ENCODE results near the gene VAPA. TPM values are rescaled to one million over a fixed set of nuclear protein-coding genes. Genes with fewer than 3 reads are reported as not detected.

Gene VAPA
- total and polyA plus RNA-seq, 10 of the 15 experiments (the other 5 are each of a cell fraction or from before 2014, with no cell fraction given): 70.9 to 252 (median 166) TPM

- H3K27ac ChIP-seq (ENCODE audit: control insufficient read depth, insufficient read depth): no peak overlapping the region
- DNase-seq (ENCODE audit: low read depth, low spot score): no peak
- ATAC-seq: no peak
- POLR2A ChIA-PET: interaction anchor here (0.6 kb wide), 1 partner anchor 703 kb away, joined by 3 read pairs; no protein-coding TSS in a partner anchor
- CTCF ChIA-PET: no interaction called here
- no peak overlapping the region for H3K9ac ChIP-seq (ENCODE audit: control insufficient read depth, insufficient read depth, low read length)
- no peak overlapping the region for H3K4me3 ChIP-seq
- WGBS (ENCODE audit: insufficient coverage, insufficient replicate concordance, low lambda C conversion rate, missing lambda C conversion rate): 54% methylated on average over 12 of the region's 12 CpGs
- intact Hi-C loops (cut with micrococcal nuclease; ENCODE audit: unreplicated experiment) (no loop called here), in situ Hi-C loops (cut with MboI) (no loop called here)
- H3K36me3 ChIP-seq (ENCODE audit: control insufficient read depth in 2 of 2, insufficient read depth in 2 of 2, low read length in 1 of 2): no peaks in the 10 kb centered on the region
- H3K4me2 ChIP-seq (ENCODE audit: control insufficient read depth, insufficient read depth): no peak overlapping the region
- SMC1A ChIA-PET (ENCODE audit: uncharacterized antibody, unreplicated experiment): no interaction called here
- H2AFZ ChIP-seq (ENCODE audit: control insufficient read depth, low read depth, low read length): no peak overlapping the region
- BruUV-seq (replicated peaks): no TSS peak
- H4K20me1 ChIP-seq (ENCODE audit: control insufficient read depth, insufficient read depth): no peaks in the 10 kb centered on the region
- H3K79me2 ChIP-seq (ENCODE audit: control insufficient read depth, insufficient read depth, low read length): no peaks in the 10 kb centered on the region
- no peaks in the 10 kb centered on the region for H3K4me1 ChIP-seq (ENCODE audit: control insufficient read depth, insufficient read depth, low read length)
- RAD21 ChIA-PET (ENCODE audit: unreplicated experiment): no interaction called here
- H3K9me3 ChIP-seq (replicated peaks; ENCODE audit: control insufficient read depth, insufficient read depth, low read length): no peaks in the 10 kb centered on the region
- no peak for TF ChIP-seq ELK1 (IDR thresholded peaks at IDR 0.05; ENCODE audit: low read depth, low read length)
- TF ChIP-seq NFXL1 (IDR thresholded peaks at IDR 0.05; ENCODE audit: borderline replicate concordance): no peak
- no peak for TF ChIP-seq EGR1 (IDR thresholded peaks at IDR 0.05; ENCODE audit: borderline replicate concordance in 1 of 2, low read depth in 2 of 2, low read length in 2 of 2)
- no peak for TF ChIP-seq MAX (IDR thresholded peaks at IDR 0.05; ENCODE audit: low read depth, low read length)
- TF ChIP-seq RBBP5 (conservative IDR thresholded peaks at IDR 0.05): no peak
- H3K27me3 ChIP-seq (replicated peaks in 1 of 2; ENCODE audit: control insufficient read depth in 2 of 2, insufficient read depth in 2 of 2, low read length in 1 of 2): no peaks in the 10 kb centered on the region
- FAIRE-seq: no peak
Measured at GRCh38 chr18:9884532-9885140, 29.2 kb upstream of the VAPA start.

All from GM12878 (cell line).